Central memory CD4-positive, alpha-beta T cell (primary cell): ENCODE data around the gene NSMF.
A peak's percentile ranks its signal among the peaks of the same experiment; 100 is the strongest.

Experiments used
- DNase-seq: peaks from one replicate; pipeline ENCODE4 v3.0.0; 2022

Gene NSMF

DNA sequence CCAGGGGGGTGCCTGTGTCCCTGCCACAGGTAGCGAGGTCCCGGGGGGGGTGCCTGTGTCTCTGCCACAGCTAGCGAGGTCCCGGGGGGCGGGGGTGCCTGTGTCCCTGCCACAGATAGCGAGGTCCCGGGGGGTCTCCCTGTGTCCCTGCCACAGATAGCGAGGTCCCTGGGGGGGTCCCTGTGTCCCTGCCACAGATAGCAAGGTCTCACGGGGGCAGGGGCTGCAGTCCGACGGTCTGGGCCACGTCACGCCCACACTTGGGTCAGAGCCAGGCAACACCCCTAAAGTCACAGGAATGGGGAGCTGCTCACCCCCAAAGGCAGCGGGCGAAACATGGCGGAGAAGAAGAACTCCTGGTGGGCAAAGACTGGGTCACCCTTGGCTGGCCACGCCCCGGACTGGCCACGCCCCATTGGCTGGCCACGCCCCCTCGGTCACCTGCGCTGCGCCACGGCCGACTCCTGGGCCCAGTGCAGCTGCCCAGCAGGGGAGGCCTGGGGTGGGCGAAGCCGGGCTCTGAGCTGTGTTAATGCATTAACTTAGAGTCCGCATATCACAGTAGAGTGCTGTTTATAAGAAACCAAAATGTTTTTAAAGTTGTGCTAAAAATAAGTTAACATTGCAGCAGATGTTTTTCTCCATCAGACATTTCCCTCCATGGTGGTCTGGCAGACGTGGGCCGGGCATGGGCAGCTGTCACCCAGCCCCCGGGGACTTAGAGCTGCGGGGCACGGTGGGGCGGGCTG is 29.0 kb downstream of the NSMF start:
- no peak for DNase-seq

DNA sequence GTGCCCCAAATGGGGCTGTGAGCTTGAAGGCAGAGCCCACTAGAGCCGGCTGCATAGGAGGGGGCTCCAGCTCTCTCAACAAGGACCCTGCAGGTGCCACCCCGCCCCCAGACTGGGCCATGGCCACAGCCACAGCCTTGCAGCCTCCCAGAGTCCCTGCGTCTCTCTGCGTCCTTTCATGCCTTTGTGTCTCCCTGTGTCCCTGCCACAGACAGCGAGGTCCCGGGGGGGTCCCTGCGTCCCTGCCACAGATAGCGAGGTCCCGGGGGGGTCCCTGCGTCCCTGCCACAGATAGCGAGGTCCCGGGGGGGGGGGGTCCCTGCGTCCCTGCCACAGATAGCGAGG is 29.6 kb downstream of the NSMF start:
- DNase-seq = no peak

DNA sequence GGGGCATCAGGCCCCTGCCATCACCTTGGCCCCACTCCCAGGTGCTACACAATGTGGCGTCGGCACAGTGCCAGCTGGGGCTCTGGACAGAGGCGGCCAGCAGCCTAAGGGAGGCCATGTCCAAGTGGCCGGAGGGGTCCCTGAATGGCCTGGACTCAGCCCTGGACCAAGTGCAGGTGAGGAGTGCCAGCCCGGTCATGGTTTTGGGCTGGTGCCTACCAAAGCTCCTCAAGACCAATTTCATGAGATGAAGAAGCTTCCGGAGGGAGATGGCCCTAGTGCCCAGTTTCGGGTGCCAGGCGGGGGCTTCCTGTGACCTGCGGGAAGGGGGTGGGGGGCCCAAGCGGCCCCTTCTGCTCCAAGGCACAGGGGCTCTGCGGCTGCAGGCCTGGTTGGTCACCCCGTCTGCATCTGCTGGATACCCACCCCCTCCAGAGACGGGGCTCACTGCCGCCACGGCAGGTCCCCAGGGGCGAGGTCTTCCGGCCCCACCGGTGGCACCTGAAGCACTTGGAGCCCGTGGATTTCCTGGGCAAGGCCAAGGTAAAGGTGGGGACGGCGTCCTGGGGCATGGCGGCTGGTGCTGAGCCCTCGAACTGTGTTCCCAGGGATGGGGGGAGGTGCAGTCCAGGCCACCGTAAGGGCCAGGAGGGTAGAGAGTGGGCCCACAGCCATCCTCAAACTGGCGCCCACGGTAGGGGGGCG is 30.1 kb downstream of the NSMF start:
- DNase-seq = no peak

DNA sequence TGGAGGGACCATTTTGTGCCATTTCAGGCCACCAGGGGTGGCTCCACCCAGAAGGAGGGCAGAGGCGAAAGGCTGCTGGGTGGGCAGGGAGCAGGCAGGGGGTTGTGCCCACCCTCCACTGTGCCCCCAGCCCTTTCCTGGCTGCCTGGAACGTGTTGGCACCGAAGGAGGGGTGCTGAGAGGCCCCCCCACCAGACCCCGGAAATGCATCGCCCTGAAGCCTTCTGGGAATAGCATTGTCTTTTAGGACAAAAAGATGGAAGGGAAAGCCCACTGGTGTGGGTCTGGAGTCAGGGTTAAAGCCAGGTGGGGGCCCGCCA is 30.9 kb downstream of the NSMF start:
- no peak for DNase-seq

DNA sequence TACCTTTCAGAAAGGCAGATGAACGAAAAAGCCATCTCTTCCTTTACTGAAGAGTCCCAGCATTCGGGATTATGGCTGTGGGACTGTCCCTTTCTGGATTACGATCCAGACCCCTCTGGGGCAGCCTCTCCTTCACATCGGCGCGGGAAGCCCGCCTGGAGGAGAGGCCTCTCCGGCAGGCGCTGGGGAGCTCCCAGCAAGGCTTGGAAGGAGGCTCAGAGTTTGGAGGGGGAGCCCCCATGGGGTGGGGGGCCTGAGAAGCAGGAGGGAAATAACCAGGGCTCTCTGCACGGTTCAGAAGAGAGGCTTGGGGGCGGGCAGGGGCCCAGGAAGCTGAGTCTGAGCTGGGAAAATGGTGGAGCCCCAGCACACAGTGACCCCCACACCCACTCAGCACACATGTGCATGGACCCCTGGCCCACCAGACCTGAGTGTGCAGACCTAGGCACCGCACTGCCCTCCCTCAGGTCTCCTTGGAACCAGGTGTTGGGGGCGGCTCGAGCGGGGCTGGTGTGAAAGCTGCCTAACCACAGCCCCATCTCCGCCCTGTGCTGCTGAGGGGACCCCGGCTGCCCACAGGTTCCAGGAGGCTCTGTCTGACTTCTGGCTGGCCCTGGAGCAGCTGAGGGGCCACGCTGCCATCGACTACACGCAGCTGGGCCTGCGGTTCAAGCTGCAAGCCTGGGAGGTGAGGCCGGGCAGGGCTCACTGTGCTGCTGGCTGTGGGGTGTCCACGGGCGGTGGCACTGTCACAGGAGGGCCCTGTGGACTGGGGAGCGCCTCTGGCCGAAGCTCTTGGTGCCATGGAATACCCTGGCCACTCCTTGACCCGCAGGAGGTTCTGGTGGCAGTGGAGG is 31.5 kb downstream of the NSMF start:
- no peak for DNase-seq

DNA sequence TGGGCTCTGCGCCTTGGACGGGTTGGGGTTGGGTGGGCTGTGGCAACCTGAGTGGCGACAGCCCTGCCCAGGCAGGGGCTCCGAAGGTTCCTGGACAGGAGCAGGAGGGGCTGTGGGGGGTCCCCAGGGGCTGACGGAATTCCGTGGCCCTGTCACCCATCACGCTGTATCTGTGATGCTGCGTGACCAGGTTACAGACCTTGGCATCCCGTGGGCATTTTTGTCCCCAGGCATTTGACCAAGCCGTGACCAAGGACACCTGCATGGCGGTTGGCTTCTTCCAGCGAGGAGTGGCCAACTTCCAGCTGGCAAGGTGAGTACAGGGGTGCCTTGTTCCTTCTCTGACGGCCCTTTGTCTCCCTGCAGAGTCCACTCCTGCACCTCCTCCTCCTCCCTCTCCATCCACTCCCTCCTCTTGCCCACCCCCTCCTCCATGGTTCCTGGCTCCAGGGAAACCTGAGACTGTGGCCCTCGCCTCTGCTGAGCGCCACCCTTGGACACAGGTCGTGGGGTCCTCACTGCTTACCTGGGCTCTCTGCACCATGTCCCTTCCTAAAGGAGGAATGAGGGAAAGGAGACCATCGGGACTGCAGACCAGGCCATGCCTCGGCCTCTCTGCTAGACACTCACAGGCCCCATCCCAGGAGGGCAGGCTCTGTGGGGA is 33.0 kb downstream of the NSMF start:
- DNase-seq = no peak

DNA sequence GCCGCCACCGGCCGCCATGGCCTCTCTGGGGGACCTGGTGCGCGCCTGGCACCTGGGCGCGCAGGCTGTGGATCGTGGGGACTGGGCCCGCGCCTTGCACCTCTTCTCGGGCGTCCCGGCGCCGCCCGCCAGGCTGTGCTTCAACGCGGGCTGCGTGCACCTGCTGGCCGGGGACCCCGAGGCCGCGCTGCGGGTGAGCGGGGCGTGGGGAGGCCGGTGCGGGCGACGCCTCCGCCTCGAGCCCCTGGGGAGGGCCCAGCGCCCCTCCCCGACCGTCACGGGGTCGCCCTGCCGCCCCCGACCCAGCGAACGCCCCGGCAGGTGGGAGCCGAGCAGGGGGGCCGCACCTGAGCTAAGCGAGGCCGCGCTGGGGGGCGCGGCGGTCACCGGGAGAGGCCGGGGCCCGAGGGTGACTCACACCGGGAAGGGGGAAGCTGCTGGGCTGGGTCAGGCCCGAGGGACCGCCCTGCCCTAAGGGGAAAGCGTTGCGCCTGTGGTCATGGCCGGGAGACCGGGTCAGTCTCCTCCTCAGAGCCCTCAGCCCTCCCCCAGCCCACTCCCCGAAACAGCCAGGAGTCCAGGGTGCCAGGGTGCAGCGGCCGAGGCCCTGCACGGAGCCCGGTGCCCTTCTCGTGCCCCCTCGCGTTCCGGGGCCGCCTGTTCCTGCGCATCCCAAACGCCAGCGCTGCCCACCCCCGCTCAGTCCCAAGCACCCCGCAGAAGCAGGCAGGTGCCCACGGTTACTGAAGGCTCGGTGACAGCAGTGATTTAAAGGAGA is 35.4 kb downstream of the NSMF start:
- no peak for DNase-seq

DNA sequence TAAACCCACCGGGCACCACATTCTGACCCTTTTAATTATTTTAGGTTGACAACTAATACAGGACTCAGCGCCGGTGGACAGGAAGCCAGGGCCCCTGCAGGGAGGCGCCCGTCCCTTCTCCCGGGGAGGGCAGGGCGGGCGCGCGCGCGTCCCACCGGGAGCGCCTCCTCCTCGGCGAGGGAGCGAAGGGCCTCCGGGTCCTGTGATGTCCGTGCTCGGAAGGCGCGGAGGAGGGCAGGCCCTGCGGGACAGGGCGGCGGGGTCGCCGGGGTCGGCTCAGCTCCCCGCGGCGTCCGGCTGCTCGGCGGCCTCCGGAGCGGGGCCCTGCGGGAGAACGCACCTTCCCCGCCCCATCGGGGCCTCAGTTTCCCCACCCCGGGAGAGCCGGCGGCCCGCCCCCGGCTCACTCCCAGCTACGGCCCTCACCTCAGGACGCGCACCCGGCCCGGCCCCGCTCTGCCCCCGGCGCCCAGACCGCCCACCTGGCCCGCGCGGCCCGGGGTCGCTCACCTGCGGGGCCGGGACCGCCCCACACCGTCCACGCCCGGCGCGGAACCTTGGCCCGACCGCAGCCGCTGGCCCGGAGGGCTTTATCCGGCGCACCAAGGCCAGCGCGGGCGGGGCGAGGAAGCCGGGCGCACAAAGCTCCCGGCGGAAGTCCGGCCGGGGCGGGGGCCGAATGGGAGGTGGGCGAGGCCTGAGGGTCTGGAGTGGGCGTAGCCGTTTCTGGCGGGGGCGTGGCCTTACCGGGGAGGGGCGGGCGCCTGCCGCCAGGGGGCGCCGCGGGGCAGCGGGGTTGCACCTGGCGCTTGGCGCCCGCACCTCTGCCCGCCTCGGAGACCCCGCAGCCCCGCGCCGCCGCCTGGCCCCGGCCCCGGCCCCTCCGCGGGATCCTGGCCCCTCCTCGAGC is 36.3 kb downstream of the NSMF start, which contains the start of the genes EXD3 and NOXA1:
TSS of gene EXD3 (minus strand) at position 559 of the 910 bp plus-strand sequence. CDS start 27,805 bp downstream, outside the sequence.
TSS of gene NOXA1 (plus strand) at position 790 of the 910 bp plus-strand sequence. CDS start 137 bp downstream, outside the sequence.
- peak; percentile 87 for DNase-seq

DNA sequence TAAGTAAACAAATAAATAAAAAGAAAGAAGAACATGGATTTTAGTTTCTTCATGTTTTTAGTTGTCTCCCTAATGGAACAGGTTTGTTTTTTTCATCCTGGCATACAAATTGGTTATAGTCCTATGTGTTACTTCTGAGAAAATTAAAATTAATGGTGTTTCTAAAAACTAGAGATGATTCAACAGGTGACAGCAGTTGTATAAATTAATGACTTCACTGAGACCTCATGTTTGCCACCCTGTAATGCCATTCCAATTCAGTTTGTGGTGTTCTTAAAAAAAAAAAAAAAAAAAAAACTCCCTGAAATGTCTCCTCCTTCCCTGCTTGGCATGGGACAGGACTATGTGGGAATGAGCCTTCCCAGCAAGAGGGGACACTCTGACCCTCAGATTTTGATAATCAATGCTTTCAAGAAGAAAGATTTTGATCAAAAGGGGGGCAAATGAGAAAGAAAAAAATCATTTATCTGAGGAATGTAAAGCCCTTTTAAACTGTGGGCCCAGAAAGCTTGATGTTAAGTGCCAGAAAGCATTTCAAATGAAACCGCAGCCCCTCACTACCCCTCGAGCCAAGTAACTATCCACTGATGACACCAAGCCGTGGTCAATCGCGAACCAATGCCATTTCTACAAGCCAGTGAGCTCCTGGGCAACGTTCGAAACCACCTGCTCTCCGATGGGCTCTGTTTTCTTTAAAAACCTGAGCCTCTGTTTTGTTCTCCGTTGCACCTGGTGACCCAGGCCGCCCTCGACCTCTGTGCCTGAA is 37.1 kb downstream of the NSMF start:
- no peak for DNase-seq

DNA sequence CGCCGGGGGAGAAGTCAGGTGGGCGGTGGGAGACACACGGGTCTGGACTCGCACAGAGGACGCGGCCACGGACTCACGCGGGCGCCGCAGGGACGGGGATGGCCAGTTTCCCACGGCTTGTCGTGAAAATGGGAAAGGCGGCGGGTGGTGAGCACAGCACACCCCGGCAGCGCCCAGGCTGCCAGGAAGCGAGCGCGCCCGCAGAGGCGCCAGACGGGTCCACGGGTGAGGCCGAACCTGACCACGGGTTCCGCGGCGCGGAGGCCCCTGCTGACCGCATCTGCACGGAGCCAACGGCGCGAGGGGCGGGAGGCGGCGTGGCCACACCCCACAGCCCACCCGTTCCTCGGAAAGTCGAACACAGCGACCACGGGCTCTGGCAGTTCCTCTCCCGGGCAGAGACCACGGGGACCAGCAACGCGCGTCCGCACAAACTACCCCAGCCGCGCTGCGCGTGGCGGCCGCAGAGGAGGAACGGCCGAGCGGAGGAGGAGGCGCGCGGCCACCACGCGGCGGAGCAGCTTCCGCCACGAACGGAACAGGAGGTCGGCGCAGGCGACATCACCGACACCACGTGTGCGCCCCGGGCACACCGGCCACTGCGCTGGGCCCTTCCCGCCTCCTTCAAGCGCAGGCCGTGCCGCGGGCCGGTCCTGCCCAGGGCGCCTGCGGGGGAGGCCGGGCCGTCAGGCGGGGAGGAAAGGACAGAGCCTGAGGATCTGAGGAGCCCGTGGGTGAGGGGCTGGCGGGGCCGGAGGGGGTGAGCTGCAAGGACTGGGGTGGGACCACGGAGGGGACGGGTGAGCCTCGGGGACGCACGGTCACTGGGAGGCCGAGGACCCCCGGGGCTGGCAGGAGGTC is 41.7 kb downstream of the NSMF start:
- DNase-seq = no peak

DNA sequence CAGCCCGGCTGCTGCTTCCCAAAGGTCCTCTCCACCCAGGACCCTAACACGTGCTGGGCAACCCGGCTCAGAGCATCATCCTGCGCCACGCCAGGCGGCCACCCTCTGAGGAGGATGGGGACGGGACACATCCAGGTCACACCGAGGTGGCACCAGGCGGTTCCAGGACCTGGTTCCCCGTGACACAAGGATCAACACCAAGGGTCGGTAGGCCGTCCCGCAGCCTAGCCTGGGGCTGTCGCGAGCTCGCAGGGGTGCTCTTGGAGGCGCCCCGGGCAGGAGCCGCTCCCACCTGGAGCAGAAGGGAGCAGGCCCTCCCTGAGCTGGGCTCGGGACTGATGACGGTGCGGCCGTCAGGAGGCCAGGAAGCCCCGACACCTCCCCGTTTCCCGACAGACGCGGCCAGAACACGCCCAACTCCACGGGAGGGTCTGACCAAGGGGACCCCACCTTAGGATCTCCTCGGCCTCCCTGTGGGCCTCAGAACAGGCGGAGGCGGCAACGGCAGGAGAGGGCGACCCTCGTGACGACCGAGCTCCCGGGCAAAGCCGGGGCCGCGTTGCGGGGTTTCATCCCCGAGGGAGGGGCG is 42.5 kb downstream of the NSMF start:
- no peak for DNase-seq

DNA sequence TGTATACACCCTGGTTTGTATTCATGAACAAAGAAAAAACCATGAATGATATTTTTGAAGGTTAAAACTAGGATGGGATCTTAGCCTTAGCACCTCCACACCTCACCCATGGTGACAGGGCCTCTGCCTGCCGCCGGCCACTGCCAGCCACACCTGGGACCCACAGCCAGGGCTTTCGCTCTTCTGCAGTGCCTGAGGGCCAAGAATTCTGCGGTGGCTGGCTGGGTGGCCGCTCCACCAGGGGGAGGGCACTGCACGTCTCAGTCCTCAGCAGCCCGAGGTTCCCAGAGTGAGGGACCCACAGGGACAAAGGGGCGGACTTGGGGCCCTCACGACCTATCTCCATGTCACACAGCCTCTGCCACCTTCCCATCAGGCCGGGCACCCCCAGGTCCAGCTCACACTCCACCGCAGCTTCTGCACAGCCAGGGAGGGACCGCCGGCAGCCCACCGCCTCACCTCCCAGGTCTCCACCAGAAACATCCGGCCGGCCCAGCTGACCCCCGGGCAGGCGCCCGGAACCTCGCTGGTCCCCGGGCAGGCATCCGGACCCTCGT is 43.0 kb downstream of the NSMF start:
- DNase-seq = no peak

DNA sequence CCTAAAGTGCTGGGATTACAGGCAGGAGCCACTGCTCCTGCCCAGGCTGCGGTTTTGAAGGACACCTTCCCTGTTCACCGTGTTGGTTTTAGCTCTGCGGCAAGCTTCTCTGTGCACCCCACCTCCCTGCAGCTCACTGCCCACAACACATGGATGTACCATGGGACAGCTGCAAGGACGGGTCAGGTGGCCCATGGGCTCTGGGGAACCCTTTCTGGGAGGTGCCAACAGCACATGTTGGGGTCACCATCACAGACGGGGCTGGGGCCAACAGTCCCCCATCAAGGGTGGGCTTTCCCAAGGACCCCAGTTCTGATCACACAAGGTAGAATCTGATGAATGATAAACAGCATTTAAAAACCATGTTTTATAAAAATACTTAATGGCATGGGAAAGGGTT is 43.7 kb downstream of the NSMF start:
- no peak for DNase-seq

DNA sequence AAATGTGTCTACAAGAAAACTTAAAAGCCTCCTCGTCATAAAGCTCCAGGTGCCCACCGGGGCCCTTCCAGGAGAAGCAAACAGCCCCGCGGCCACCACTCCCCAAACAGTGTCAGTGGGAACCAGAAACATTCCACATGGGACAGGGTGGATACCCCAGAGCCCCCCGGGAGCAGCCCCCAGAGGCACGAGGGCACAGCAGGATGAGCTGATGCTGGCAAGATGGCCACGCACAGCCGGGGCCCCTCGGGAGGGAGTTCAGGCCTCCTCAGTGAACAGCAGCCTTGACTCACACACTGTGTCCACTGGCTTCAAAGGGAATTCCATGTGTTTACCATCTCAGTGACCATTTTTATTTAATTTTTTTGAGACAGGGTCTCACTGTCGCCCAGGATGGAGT is 46.7 kb downstream of the NSMF start:
- DNase-seq = no peak

DNA sequence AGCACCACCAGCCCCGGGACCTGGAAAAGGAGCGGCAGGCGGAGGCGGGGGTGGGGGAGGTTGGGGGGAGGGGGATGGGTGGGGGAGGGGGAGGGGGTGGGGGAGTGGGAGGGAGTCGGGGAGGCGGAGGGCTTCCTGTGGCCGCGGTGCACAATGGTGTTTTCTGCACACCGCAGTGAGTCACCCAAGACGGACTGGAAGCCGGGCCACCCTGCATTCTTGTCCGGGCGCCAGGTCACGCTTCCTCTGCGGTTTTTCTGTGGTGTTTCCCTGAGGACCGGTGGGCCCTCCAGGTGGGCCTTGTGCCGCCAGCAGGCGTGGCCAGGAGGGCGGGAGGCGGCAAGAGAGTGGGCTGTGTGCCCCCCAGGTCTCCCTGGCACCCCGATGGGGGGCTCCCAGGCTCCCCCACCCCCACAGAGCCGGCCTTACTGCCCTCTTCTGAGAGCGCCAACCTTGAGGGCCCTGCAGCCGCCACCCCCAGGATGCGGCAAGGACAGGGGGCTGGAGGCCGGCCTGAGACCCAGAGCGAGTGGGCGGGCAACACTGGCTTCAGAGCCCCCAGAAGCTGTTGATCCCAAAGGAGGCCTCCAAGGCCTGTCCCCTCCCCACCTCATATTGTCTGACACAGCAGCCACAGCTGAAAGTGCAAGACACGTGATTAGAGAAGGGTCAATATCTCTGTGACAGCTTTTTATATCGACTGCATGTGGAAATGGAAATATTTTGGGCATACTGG is 47.3 kb downstream of the NSMF start:
- DNase-seq = no peak

DNA sequence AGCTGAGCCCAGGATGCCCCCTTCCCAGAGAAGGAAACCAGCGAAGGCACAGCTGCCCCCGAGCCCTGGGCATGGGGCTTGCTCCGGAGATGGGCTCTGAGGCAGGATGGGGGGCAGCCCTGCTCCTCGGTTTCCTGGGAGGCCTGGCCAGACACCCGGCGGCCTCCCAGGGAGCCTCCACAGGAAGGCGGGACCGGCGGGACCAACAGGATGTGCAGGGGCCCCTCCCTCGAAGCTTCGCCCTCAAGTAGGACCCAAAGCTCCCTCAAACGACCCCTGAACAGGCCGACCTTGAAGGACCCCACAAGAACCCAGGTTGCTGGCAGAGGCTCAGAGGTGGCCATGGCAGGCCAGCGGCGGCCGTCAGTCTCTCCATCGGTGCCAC is 47.9 kb downstream of the NSMF start:
- DNase-seq = no peak

DNA sequence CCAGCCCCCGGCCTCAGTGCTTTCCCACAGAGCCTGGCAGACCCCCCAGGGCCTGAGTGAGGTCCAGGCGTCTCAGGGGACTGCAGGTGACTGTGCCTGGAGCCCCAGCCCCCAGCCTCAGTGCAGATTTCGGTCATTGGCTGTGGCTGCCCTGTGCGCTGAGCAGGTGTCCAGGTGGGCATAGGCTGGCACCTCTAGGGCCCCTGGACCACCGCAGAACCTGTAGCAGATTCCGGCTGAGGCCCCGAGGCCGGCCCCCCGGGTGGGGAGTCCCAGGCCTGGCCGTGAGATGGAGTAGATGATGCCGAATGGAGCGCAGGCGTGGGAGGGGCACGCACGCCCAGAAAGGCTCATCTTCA is 48.3 kb downstream of the NSMF start:
- no peak for DNase-seq
